Neutrophil (primary cell): Measurements from ENCODE around the gene ADAMTS20.

Source experiments
- H3K27ac ChIP-seq: fragments of 200-600 bp; sonication (generic); 2 replicates; pipeline ENCODE4 v1.5.1; 2016; ENCODE audit warnings: mild to moderate bottlenecking, moderate library complexity
- H3K27me3 ChIP-seq: fragments of 200-600 bp; sonication (generic); 2 replicates; pipeline ENCODE4 v1.6.0; 2016; ENCODE audit warnings: mild to moderate bottlenecking
- H3K36me3 ChIP-seq: fragments of 200-600 bp; sonication (generic); 2 replicates; pipeline ENCODE4 v1.5.1; 2017
- H3K4me1 ChIP-seq, 2 experiments: fragments of 200-600 bp in 1 of 2; sonication (generic) in 1 of 2; 1 replicate in 1 of 2; 2 replicates in 1 of 2; pipeline versions ENCODE4 v1.5.1 to v1.6.1; 2013 to 2016; ENCODE audit warnings: low read depth in 1 of 2, low read length in 1 of 2, mild to moderate bottlenecking in 1 of 2, moderate library complexity in 1 of 2; ENCODE audit not compliant: control insufficient read depth in 1 of 2, insufficient read depth in 1 of 2
- H3K4me3 ChIP-seq, 2 experiments: fragments of 200-600 bp in 1 of 2; sonication (generic) in 1 of 2; 1 replicate in 1 of 2; 2 replicates in 1 of 2; pipeline ENCODE4 v1.5.1; 2013 to 2016; ENCODE audit warnings: low read depth in 1 of 2, low read length in 1 of 2, mild to moderate bottlenecking in 1 of 2, moderate library complexity in 1 of 2
- H3K9me3 ChIP-seq: fragments of 200-600 bp; sonication (generic); 2 replicates; pipeline ENCODE4 v1.5.1; 2016
- TF ChIP-seq, protein P1 (sequence below): fragments of 200-600 bp; sonication (generic); IDR thresholded peaks from 2 replicates; pipeline ENCODE4 v1.5.1; 2016; ENCODE audit warnings: antibody characterized with exemption

The ADAMTS20 gene

GRCh38 chr12:43585676-43586075 lies 33.7 kb upstream of the ADAMTS20 start:
- no peak overlapping the region for H3K27ac ChIP-seq
- TF ChIP-seq, protein P1, sequence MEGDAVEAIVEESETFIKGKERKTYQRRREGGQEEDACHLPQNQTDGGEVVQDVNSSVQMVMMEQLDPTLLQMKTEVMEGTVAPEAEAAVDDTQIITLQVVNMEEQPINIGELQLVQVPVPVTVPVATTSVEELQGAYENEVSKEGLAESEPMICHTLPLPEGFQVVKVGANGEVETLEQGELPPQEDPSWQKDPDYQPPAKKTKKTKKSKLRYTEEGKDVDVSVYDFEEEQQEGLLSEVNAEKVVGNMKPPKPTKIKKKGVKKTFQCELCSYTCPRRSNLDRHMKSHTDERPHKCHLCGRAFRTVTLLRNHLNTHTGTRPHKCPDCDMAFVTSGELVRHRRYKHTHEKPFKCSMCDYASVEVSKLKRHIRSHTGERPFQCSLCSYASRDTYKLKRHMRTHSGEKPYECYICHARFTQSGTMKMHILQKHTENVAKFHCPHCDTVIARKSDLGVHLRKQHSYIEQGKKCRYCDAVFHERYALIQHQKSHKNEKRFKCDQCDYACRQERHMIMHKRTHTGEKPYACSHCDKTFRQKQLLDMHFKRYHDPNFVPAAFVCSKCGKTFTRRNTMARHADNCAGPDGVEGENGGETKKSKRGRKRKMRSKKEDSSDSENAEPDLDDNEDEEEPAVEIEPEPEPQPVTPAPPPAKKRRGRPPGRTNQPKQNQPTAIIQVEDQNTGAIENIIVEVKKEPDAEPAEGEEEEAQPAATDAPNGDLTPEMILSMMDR, result no peak
- no peaks in the 10 kb centered on the region for H3K4me1 ChIP-seq
- no peaks in the 10 kb centered on the region for H3K36me3 ChIP-seq
- H3K4me3 ChIP-seq, result no peak overlapping the region
- H3K9me3 ChIP-seq, result no peaks in the 10 kb centered on the region
- H3K27me3 ChIP-seq, result no peaks in the 10 kb centered on the region

GRCh38 chr12:43580601-43581000 lies 28.6 kb upstream of the ADAMTS20 start:
- Histone ChIP-seq H3K27ac (no peak overlapping the region), H3K36me3 (no peaks in the 10 kb centered on the region), H3K4me1 (no peaks in the 10 kb centered on the region), H3K4me3 (no peak overlapping the region), H3K9me3 (no peaks in the 10 kb centered on the region), H3K27me3 (no peaks in the 10 kb centered on the region)
- TF ChIP-seq, protein P1, result no peak

DNA sequence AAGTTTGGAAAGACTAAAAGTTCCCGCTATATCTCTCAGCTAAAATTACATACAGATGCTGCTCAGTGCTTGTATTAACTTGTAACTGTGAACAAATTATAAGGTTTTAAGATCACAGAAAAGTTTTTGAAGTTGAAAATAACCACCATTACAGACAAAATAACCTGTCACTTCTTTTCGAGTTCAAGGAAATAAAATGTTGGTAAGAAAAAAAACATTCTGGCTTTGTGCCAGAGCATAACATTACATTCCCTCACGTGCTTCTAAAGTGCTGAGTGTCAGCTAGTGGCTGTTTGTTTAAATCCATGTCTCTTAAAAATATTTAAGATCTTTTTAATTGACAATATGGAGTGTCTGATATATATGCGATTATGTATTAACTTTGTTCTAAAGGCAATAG lies 27.2 kb upstream of the ADAMTS20 start:
- TF ChIP-seq, protein P1, result no peak
- Histone ChIP-seq H3K4me3 (no peak overlapping the region), H3K4me1 (no peaks in the 10 kb centered on the region), H3K9me3 (no peaks in the 10 kb centered on the region), H3K36me3 (no peaks in the 10 kb centered on the region), H3K27ac (no peak overlapping the region), H3K27me3 (no peaks in the 10 kb centered on the region)

GRCh38 chr12:43578782-43579181 lies 26.8 kb upstream of the ADAMTS20 start:
- H3K4me3 ChIP-seq, result no peak overlapping the region
- TF ChIP-seq, protein P1, result no peak
- no peak overlapping the region for H3K27ac ChIP-seq
- no peaks in the 10 kb centered on the region for H3K4me1 ChIP-seq
- H3K36me3 ChIP-seq, result no peaks in the 10 kb centered on the region
- no peaks in the 10 kb centered on the region for H3K27me3 ChIP-seq
- no peaks in the 10 kb centered on the region for H3K9me3 ChIP-seq

DNA sequence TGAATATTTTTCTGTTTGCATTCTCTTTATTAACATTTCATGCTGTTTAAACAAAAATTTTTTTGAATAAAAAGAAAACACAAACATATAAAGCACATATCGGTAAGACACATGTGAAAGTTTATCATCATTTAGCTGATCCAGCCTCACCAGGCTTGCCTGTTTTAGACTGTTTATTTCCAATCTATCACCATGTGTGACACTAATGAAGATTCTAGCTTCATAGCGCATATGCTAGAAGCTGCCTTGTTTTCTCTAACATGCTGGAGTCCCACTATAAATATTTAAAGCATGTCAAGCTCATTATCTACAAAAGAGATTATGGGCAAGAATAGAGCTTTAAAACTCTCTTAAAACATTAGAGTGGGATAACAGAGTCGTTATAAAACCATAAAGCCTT lies 25.4 kb upstream of the ADAMTS20 start:
- Histone ChIP-seq H3K27ac (no peak overlapping the region), H3K27me3 (no peaks in the 10 kb centered on the region), H3K36me3 (no peaks in the 10 kb centered on the region), H3K9me3 (no peaks in the 10 kb centered on the region), H3K4me3 (no peak overlapping the region), H3K4me1 (no peaks in the 10 kb centered on the region)
- TF ChIP-seq, protein P1, result no peak

- Histone ChIP-seq H3K27ac (no peak overlapping the region), H3K27me3 (no peaks in the 10 kb centered on the region), H3K36me3 (no peaks in the 10 kb centered on the region), H3K4me3 (no peak overlapping the region), H3K4me1 (no peaks in the 10 kb centered on the region), H3K9me3 (no peaks in the 10 kb centered on the region)
- TF ChIP-seq, protein P1, result no peak
Measured at GRCh38 chr12:43576162-43576561, 24.2 kb upstream of the ADAMTS20 start.
